IPS DF 6.9 (cell line): ENCODE data around the gene CIAO2A.
"Not testable (repeated sequence)": the region's sequence is repeated elsewhere in the genome, so short reads cannot be mapped to it uniquely, and the experiment has no call there.

ENCODE experiments used
- DNase-seq: peaks from one replicate; pipeline ENCODE4 v3.0.0-alpha.2; 2013; ENCODE audit warnings: low read depth, low spot score
- H3K27ac ChIP-seq: one replicate; pipeline ENCODE4 v1.5.1; 2013; ENCODE audit warnings: low read length, control low read depth
- H3K27me3 ChIP-seq: 2 replicates; pipeline ENCODE4 v1.6.1; 2013; ENCODE audit warnings: mild to moderate bottlenecking, low read length; ENCODE audit not compliant: control insufficient read depth, insufficient read depth
- H3K36me3 ChIP-seq: 2 replicates; pipeline ENCODE4 v1.6.1; 2013; ENCODE audit warnings: low read length; ENCODE audit not compliant: control insufficient read depth, insufficient read depth
- H3K4me1 ChIP-seq: 2 replicates; pipeline ENCODE4 v1.6.1; 2013; ENCODE audit warnings: low read length; ENCODE audit not compliant: control insufficient read depth, insufficient read depth
- H3K4me3 ChIP-seq: 2 replicates; pipeline ENCODE4 v1.5.1; 2013; ENCODE audit warnings: mild to moderate bottlenecking, low read length
- H3K9me3 ChIP-seq: 2 replicates; pipeline ENCODE4 v1.6.1; 2013; ENCODE audit warnings: low read length, inconsistent platforms; ENCODE audit not compliant: control insufficient read depth, insufficient read depth
- WGBS: extraction: QIAGEN DNeasy Blood & Tissue Kit; methylation state at CpG from one replicate; pipeline ENCODE4 v1.1.7; 2013; ENCODE audit warnings: mixed read lengths, missing lambda C conversion rate; ENCODE audit not compliant: insufficient read length, insufficient coverage; 5-methylcytosine and 5-hydroxymethylcytosine counted together

The CIAO2A gene

DNA sequence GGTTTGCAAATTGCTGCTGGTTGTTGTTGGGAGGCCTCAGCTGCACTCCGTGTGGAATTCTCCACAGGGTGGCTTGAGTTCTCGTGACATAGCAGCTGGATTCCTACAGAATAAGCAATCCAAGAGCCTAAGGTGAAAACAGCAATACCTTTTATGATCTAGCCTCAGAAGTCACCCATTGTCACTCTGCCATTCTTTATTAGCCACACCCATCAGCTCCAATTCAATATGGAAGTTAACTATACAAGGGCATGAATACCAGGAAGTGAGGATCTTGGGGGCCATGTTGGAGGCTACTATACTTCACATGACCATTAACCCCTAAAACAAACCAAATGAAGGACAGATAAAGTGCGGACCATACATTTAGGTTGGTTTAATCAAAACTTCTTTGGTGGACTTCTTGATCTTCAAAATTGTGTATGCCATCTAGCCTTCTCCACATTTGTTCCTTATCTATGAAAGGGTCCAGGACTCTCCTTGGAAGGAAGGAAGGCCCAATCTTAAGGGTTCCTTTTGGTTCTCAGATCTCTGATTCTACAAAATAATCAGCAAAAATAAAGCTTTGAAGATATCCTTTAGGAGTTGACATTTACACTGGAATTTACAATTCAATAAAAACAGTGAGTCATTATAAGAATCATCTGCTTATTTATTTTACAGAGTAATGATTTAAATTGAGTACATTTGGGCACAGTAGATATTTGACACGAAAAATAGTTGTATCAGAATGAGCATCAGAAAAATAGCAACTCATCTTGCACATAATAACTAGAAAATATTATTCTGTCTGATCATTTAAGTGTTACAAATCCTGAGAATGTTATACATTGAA lies 21.5 kb downstream of the CIAO2A start:
- DNase-seq: no peak

GRCh38 chr15:64070965-64071851 lies 22.4 kb downstream of the CIAO2A start:
- no peaks in the 10 kb centered on the region for H3K9me3 ChIP-seq
- H3K27me3 ChIP-seq: no peaks in the 10 kb centered on the region
- no peak overlapping the region for H3K4me3 ChIP-seq
- H3K36me3 ChIP-seq: peaks cover 5% of the 10 kb centered on the region; the same call in 1 of the 2 replicates
- DNase-seq: no peak
- WGBS: no CpG with 5 or more reads among the region's 8 CpGs
- no peaks in the 10 kb centered on the region for H3K4me1 ChIP-seq
- no peak overlapping the region for H3K27ac ChIP-seq

More for the DNA sequence above, 21.5 kb downstream of the CIAO2A start:
- no CpG with 5 or more reads among the region's 4 CpGs for WGBS
- Histone ChIP-seq H3K4me3 (no peak overlapping the region), H3K9me3 (no peaks in the 10 kb centered on the region), H3K27me3 (no peaks in the 10 kb centered on the region), H3K4me1 (no peaks in the 10 kb centered on the region), H3K36me3 (peaks cover 5% of the 10 kb centered on the region; the same call in 1 of the 2 replicates), H3K27ac (no peak overlapping the region)

GRCh38 chr15:64070106-64070505 lies 23.5 kb downstream of the CIAO2A start:
- H3K36me3 ChIP-seq: peaks cover 5% of the 10 kb centered on the region; the same call in 1 of the 2 replicates
- no CpG with 5 or more reads among the region's 3 CpGs for WGBS
- H3K4me1 ChIP-seq: no peaks in the 10 kb centered on the region
- H3K27me3 ChIP-seq: no peaks in the 10 kb centered on the region
- H3K4me3 ChIP-seq: no peak overlapping the region
- no peaks in the 10 kb centered on the region for H3K9me3 ChIP-seq
- H3K27ac ChIP-seq: no peak overlapping the region
- no peak for DNase-seq

DNA sequence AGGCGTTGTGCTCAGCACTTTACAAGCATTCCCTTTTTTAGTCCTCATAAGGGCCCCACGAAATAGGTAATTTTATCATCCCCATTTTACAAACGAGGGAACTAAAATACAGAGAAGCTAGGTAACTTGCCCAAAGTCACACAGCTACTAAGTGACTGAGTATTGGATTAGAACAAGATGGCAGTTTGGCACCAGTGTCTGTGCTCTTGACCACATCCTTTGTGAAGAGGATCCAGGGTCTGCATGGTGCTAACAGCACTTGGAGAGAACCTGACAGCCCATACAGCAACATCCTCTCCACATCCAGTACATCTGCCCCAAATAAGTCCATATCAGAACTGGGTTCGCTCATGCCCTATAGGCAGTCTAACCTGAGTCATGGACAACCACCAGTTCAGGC lies 25.5 kb downstream of the CIAO2A start:
- H3K4me1 ChIP-seq: no peaks in the 10 kb centered on the region
- H3K36me3 ChIP-seq: peaks cover 5% of the 10 kb centered on the region; the same call in 1 of the 2 replicates
- no peak for DNase-seq
- no peak overlapping the region for H3K27ac ChIP-seq
- no CpG with 5 or more reads among the region's 4 CpGs for WGBS
- no peak overlapping the region for H3K4me3 ChIP-seq
- no peaks in the 10 kb centered on the region for H3K27me3 ChIP-seq
- H3K9me3 ChIP-seq: no peaks in the 10 kb centered on the region

- no CpG with 5 or more reads among the region's 11 CpGs for WGBS
- Histone ChIP-seq H3K36me3 (peaks cover 5% of the 10 kb centered on the region; the same call in 1 of the 2 replicates), H3K4me1 (no peaks in the 10 kb centered on the region), H3K4me3 (no peak overlapping the region), H3K27ac (no peak overlapping the region), H3K9me3 (no peaks in the 10 kb centered on the region), H3K27me3 (no peaks in the 10 kb centered on the region)
- DNase-seq: peak; percentile 48
Measured at GRCh38 chr15:64067564-64068030, 26.0 kb downstream of the CIAO2A start.

GRCh38 chr15:64066451-64066850 lies 27.2 kb downstream of the CIAO2A start:
- Histone ChIP-seq H3K27ac (no peak overlapping the region), H3K4me1 (no peaks in the 10 kb centered on the region), H3K36me3 (no peaks in the 10 kb centered on the region), H3K4me3 (no peak overlapping the region), H3K9me3 (no peaks in the 10 kb centered on the region), H3K27me3 (no peaks in the 10 kb centered on the region)
- DNase-seq: no peak
- WGBS: no CpG with 5 or more reads among the region's 1 CpG

- Histone ChIP-seq H3K4me1 (no peaks in the 10 kb centered on the region), H3K27ac (no peak overlapping the region), H3K27me3 (no peaks in the 10 kb centered on the region), H3K36me3 (no peaks in the 10 kb centered on the region), H3K9me3 (no peaks in the 10 kb centered on the region), H3K4me3 (no peak overlapping the region)
- no peak for DNase-seq
- no CpG with 5 or more reads among the region's 29 CpGs for WGBS
Measured at GRCh38 chr15:64060716-64061115, 32.9 kb downstream of the CIAO2A start.

DNA sequence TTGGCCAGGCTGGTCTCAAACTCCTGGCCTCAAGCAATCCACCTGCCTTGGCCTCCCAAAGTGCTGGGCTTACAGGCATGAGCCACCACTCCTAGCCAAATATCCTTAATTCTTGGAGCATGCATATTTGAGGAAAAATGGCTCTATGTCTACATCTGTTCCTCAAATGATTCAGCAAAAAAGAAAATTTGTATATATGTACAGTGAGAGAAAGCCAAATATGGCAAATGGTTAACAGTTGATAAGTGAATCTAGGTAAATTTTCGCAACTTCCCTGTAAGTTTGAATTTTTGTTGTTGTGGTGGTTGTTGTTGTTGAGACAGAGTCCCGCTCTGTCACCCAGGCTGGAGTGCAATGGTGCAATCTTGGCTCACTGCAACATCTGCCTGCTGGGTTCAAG lies 34.5 kb downstream of the CIAO2A start:
- H3K27me3 ChIP-seq, H3K4me3 ChIP-seq, H3K4me1 ChIP-seq, H3K9me3 ChIP-seq, DNase-seq, H3K36me3 ChIP-seq, H3K27ac ChIP-seq: not testable (repeated sequence)
- no CpG with 5 or more reads among the region's 2 CpGs for WGBS

DNA sequence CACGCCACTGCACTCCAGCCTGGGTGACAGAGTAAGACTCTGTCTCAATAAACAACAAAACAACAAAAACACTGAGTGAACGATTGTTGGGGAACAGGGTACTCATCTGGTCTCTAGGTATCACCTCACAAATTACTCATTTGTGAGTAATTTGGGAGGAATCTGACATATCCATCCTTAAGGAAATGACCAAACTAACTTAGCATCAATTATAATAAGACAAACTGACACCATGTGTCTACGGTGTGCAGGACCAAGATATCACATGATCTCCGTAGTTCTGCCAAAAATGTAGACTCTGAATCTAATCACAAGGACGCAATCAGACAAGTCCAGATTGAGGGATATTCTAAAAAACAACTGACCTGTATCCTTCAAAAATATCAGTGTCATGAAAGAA lies 35.4 kb downstream of the CIAO2A start:
- H3K4me3 ChIP-seq: no peak overlapping the region
- no CpG with 5 or more reads among the region's 5 CpGs for WGBS
- H3K27me3 ChIP-seq: no peaks in the 10 kb centered on the region
- H3K27ac ChIP-seq: no peak overlapping the region
- no peaks in the 10 kb centered on the region for H3K9me3 ChIP-seq
- DNase-seq: no peak
- H3K4me1 ChIP-seq: no peaks in the 10 kb centered on the region
- H3K36me3 ChIP-seq: no peaks in the 10 kb centered on the region

DNA sequence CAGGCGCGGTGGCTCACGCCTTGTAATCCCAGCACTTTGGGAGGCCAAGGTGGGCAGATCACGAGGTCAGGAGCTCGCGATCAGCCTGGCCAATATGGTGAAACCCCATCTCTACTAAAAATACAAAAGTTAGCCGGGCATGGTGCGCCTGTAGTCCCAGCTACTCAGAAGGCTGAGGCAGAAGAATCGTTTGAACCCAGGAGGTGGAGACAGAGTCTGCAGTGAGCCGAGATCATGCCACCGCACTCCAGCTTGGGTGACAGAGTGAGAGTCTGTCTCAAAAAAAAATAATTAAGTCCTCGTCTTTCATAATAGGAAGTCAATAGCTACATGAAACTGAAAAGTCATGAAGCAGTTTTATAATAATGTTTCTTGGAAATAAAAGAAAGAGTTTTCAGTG lies 40.0 kb downstream of the CIAO2A start:
- DNase-seq, H3K4me1 ChIP-seq, H3K27me3 ChIP-seq, H3K27ac ChIP-seq, H3K36me3 ChIP-seq, H3K4me3 ChIP-seq, H3K9me3 ChIP-seq: not testable (repeated sequence)
- WGBS: no CpG with 5 or more reads among the region's 12 CpGs
